ENCODE data around the gene DENND5A.

- TF ChIP-seq GATA2 (IDR thresholded peaks at IDR 0.05; ENCODE audit: low read depth, low read length): no peak
- no peak for TF ChIP-seq GATA3 (IDR thresholded peaks at IDR 0.05; ENCODE audit: low read depth, low read length)
These were observed 86.4 kb downstream of the DENND5A start for GRCh38 chr11:9178716-9179115.
